NCI-H1694 treated with DMSO at 0.1 percent for 48 hours (cell line): Measurements from ENCODE around the gene BBS7.

ENCODE experiments used
- DNase-seq: peaks from one replicate; lab custom pipeline; 2025; lab: John Stamatoyannopoulos, UW

BBS7 gene

GRCh38 chr4:121791481-121791880 lies 78.8 kb downstream of the BBS7 start:
- DNase-seq = no peak

- no peak for DNase-seq
Observed at GRCh38 chr4:121790976-121791375, 79.3 kb downstream of the BBS7 start.

GRCh38 chr4:121789960-121790829 lies 80.1 kb downstream of the BBS7 start:
- DNase-seq = no peak

DNA sequence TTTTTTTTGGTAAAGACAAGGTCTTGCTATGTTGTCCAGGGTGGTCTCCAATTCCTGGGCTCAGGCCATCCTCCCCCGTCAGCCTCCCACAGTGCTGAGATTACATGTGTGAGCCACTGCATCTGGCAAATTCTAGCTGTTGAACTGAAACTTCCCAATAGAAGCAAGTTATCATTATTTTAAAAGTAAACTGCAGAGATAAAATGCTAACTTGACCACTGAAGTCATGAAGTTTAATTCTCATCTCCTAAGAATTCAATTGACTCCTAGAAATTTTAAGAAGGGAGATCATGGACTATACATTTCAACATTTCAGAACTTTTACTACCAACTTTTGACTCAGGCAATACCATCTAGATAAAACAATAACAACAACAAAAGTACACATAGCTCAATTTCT lies 80.8 kb downstream of the BBS7 start:
- DNase-seq = no peak

GRCh38 chr4:121788896-121789295 lies 81.4 kb downstream of the BBS7 start:
- DNase-seq = no peak

DNA sequence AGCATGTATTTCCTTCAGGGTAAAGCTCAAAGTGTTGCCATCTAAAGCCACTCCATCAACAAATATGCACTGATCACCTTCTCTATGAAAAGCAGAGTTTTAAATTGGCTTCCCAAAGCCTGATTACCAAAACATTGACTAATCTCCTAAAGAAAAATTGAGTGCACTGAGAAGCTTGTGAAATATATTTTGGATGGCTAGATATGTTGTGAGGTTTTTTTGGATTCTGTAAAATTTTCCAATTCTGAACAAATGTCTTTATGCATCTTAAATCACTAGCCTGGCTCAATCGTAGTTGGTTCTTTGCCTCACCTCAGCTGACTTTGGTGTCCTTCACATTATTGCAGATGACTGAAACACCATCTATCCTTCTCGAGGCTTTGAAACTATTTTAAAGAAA lies 84.1 kb downstream of the BBS7 start:
- DNase-seq = no peak

- no peak for DNase-seq
Observed at GRCh38 chr4:121785479-121785878, 84.8 kb downstream of the BBS7 start.

DNA sequence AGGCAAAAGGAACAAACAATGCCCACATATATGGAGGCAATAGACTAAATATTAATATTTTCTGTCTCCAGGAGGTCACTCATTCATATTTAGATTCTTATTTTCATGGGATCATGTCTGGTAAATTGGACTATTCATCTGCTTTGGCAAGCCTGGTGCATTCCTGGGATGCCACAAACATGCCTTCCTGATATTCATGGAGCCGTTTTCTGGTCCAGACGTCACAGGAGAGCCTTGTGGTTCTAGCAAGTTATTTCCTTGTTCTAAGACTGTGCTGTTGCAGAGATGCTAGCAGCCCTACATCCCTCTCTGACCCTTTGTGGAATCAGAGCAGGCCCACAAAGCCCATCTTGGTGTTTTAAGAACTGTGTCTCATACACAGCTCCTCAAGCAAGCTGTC lies 85.3 kb downstream of the BBS7 start:
- DNase-seq = no peak

GRCh38 chr4:121784401-121784800 lies 85.9 kb downstream of the BBS7 start:
- no peak for DNase-seq

DNA sequence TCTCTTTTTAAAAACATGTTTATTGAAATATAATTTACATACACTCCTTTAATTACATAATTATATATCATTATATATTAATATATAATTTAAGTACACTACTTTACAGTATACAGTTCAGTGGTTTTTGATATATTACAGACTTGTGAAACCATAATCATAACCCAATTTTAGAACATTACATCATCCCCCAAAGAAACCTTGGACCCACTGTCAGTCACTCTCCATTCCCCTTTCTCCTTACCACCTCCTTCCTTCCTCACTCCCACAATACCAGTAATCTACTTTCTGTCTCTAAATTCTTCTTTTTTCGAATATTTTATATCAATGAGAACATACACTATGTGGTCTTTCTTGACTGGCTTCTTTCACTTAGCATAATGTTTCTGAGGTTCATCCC lies 87.1 kb downstream of the BBS7 start:
- no peak for DNase-seq

DNA sequence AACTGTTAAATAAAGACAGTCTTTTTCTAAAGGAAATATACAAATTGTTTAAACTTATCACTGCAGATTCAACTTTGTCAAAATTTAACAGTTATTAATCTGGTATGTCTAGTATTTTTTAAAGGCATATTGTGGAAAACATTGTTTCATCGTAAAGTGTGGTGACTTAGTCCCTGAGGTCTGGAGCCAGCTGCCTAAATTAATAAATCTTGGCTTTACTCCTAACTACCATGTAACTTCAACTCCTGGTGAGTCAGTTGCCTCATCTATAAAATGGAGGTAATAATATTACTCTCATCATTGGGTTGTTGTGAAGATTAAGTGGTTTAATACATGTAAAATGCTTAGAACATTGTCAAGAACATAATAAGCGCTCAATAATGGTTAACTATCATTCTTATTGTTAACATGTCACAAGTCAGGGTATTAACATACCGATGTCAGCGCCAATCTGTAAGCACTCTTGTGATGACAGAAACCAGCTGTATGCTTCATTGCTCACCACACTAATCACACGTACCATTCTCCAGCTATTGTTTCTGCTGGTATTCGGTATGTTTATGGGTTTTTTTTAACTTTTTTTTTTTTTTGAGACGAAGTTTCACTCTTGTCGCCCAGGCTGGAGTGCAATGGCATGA lies 91.2 kb downstream of the BBS7 start:
- no peak for DNase-seq

- DNase-seq = no peak
Observed at GRCh38 chr4:121777625-121778024, 92.6 kb downstream of the BBS7 start.

DNA sequence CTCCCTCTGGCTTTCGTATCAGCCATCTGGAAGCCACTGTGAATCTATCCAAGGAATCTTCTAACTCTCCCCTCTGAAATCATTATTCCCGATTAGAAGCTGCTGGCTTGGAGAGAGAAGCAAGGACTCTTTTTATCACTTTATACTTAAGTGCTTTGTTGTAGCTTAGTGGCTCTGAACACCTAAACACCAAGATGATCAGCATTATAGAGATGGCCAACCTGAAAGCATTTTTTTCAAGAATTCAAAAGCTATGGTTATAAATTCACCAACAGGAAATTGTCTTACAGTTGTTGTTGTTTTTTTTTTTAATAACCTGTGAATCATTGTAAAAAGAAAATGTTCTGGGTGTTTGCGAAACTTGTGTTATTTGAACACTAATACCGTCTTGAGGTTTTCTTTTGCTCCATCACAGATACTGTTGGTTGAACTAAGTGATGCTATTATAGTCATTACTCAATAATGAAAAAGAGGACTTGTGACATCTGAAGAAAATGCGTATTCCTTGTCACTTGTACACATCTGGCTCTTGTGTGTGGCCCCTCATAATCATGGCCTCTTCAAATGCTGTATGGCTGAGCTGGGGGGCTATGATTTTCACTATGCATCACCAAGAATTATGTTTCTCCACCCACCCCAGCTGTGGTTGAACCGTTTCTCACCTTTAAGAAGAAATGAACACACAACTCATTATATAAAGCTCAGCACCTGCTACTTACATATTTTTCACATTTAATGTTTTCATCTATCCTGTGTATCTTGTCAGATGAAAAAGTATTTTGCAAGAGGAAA lies 93.5 kb downstream of the BBS7 start:
- no peak for DNase-seq
